ENCODE measurements around the gene TIGD4. TPM values are rescaled to one million over a fixed set of nuclear protein-coding genes. Genes with fewer than 3 reads are reported as not detected.

Gene TIGD4
- total RNA-seq, 2 donors from 2014 or later = 0.49 TPM; not detected in 1

DNA sequence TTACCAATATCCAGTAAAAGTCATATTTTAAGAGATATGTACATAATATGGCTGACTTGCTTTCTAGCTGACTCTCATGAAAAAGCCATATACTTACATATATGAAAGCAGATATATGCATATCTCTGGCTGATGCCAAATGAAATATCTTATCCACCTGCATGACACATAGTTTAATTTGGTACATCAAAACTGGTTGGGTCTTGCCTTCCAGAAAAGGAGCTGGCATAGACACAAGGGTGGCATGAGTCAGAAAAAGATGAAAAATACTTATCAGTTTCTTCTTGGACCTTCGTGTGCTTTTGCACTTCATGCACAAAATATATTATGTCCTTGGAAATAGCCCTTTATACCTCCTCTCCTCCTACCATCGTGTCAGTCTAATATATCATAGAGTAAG lies 32.1 kb downstream of the TIGD4 start:
- Histone ChIP-seq H3K9me3 (no peaks in the 10 kb centered on the region), H3K36me3 (no peaks in the 10 kb centered on the region), H3K4me1 (ENCODE audit: control insufficient read depth in 1 of 2, low read depth in 2 of 2) (no peaks in the 10 kb centered on the region), H3K27ac (no peak overlapping the region), H3K27me3 (replicated peaks; ENCODE audit: insufficient read depth) (no peaks in the 10 kb centered on the region), H3K4me3 (no peak overlapping the region)
- ATAC-seq (ENCODE audit: insufficient number of reproducible peaks, low FRiP score, low read depth) = no peak
- no peak for DNase-seq (ENCODE audit: low spot score)
- no peak for TF ChIP-seq CTCF (IDR thresholded peaks at IDR 0.05)

GRCh38 chr4:152738827-152739226 lies 40.7 kb downstream of the TIGD4 start:
- DNase-seq (ENCODE audit: low spot score) (no peak), ATAC-seq (ENCODE audit: insufficient number of reproducible peaks, low FRiP score, low read depth) (no peak)
- Histone ChIP-seq H3K4me1 (ENCODE audit: control insufficient read depth in 1 of 2, low read depth in 2 of 2) (no peaks in the 10 kb centered on the region), H3K27me3 (replicated peaks; ENCODE audit: insufficient read depth) (no peaks in the 10 kb centered on the region), H3K4me3 (no peak overlapping the region), H3K9me3 (no peaks in the 10 kb centered on the region), H3K27ac (no peak overlapping the region), H3K36me3 (no peaks in the 10 kb centered on the region)
- no peak for TF ChIP-seq CTCF (IDR thresholded peaks at IDR 0.05)

GRCh38 chr4:152735906-152736305 lies 43.6 kb downstream of the TIGD4 start:
- no peaks in the 10 kb centered on the region for H3K9me3 ChIP-seq
- no peaks in the 10 kb centered on the region for H3K27me3 ChIP-seq (replicated peaks; ENCODE audit: insufficient read depth)
- DNase-seq (ENCODE audit: low spot score) = no peak
- ATAC-seq (ENCODE audit: insufficient number of reproducible peaks, low FRiP score, low read depth) = no peak
- no peaks in the 10 kb centered on the region for H3K36me3 ChIP-seq
- no peaks in the 10 kb centered on the region for H3K4me1 ChIP-seq (ENCODE audit: control insufficient read depth in 1 of 2, low read depth in 2 of 2)
- no peak overlapping the region for H3K27ac ChIP-seq
- H3K4me3 ChIP-seq = no peak overlapping the region
- TF ChIP-seq CTCF (IDR thresholded peaks at IDR 0.05) = no peak

GRCh38 chr4:152735396-152735859 lies 44.1 kb downstream of the TIGD4 start:
- H3K4me3 ChIP-seq = no peak overlapping the region
- DNase-seq (ENCODE audit: low spot score) (no peak), ATAC-seq (ENCODE audit: insufficient number of reproducible peaks, low FRiP score, low read depth) (no peak)
- no peaks in the 10 kb centered on the region for H3K36me3 ChIP-seq
- H3K27ac ChIP-seq = no peak overlapping the region
- no peaks in the 10 kb centered on the region for H3K27me3 ChIP-seq (replicated peaks; ENCODE audit: insufficient read depth)
- no peaks in the 10 kb centered on the region for H3K9me3 ChIP-seq
- TF ChIP-seq CTCF (IDR thresholded peaks at IDR 0.05) = peak; percentile 24
- no peaks in the 10 kb centered on the region for H3K4me1 ChIP-seq (ENCODE audit: control insufficient read depth in 1 of 2, low read depth in 2 of 2)

- Histone ChIP-seq H3K9me3 (no peaks in the 10 kb centered on the region), H3K27ac (no peak overlapping the region), H3K27me3 (replicated peaks; ENCODE audit: insufficient read depth) (no peaks in the 10 kb centered on the region), H3K4me1 (ENCODE audit: control insufficient read depth in 1 of 2, low read depth in 2 of 2) (no peaks in the 10 kb centered on the region), H3K4me3 (no peak overlapping the region), H3K36me3 (no peaks in the 10 kb centered on the region)
- ATAC-seq (ENCODE audit: insufficient number of reproducible peaks, low FRiP score, low read depth) (no peak), DNase-seq (ENCODE audit: low spot score) (no peak)
- TF ChIP-seq CTCF (IDR thresholded peaks at IDR 0.05) = no peak
Observed at GRCh38 chr4:152734699-152735050, 44.9 kb downstream of the TIGD4 start.

All from thoracic aorta (tissue), 2 donors.